Measurements from ENCODE around the gene PAK2.
A peak's percentile ranks its signal among the peaks of the same experiment; 100 is the strongest.
"Not testable (repeated sequence)": the region's sequence is repeated elsewhere in the genome, so short reads cannot be mapped to it uniquely, and the experiment has no call there.

Gene PAK2

DNA sequence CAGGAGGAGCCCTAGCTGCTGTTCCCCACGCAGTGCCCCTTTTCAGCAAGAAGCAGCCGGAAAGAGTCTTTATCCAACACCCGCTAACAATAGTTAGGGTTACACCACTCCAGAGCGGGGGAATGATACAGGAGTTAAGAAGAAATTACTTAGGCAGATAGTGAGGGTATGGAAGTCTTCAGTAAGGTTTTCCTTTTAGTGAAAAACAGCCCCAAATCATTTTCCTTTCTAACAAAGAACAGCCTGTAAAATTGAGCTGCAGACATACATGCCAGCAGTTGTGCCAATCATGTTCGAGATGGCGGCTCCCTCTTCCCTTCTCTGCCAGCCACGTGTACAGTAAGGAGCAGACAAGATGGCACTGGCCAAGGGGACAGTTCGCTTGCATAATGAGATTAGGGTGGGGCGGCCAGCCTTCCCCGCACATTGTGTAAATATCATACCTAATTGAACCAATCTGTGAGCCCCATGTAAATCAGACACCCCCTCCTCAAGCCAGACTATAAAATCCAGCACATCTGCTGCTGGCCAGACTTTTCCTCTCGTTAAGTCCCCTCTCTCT, 109.6 kb downstream of the PAK2 start:
- no peak for DNase-seq

DNA sequence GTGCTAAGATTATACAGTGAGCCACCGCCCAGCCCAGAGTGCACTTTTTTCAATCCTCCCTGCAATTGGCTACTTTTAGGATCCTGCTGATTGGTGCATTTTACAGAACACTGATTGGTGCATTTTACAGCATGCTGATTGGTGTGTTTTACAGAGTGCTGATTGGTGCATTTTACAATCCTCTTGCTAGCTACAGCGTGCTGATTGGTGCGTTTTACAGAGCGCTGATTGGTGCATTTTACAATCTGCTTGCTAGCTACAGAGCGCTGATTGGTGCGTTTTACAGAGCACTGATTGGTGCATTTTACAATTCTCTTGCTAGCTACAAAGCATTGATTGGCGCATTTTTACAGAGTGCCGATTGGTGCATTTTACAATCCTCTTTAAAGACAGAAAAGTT, 123.3 kb downstream of the PAK2 start:
- not testable (repeated sequence) for DNase-seq

DNA sequence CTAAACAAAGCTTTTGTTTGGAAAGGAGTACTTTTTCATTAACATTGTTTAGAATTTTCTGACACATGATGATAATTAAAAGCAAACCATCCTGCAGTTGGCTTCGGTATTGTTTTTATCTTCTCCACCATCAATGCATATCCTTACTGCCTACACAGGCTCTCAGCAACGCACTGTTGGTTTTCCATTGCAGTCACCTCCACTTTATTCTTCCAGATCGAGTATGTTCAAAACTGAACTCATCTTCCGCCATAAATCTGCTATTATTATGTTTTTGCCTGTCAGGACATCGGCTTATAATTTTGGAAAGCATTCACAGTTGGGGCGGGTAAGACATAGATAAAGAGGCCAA, 127.5 kb downstream of the PAK2 start:
- DNase-seq = no peak

DNA sequence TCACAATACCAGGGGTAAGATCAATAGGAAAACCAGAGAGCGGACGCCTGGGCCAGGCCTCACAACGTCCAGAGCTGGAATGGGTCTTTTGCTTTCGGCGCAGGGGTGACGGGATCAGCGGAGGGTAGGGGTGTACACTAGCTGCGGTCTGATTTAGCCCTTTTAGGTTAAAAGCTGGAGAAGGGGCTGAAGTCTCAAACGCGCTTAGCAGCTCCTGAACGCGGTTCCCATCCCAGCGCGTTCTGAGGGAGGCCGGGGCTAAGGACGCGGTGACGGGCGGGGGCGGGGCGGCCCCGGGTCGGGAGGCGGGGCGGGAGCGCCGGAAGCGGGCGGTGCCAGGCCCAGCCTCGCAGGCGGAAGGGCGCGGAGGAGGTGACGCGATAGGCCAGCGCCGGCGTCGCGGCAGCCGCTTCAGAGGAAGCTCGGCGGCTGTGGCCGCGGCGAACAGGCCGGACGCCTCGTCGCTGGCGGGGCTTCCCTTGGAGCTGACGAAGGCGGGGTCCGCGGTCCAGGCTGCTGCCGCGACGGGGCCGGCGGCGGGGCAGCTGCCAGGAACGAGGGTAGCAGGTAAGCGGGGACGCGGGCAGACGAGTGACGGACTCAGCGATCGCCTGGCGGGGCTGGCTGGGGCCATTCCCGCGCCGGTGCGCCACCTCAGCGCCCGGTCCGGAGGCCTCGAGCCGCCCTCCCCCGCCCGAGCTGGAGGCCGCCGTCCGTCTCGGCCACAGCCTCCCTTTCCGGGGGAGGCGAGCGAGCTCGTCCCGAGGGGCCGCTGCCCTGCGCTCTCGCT, 128.0 kb downstream of the PAK2 start, which contains the start of gene SENP5:
TSS of gene SENP5 (plus strand) at position 414 of the 790 bp plus-strand sequence. CDS start 17,262 bp downstream, outside the sequence.
- peak; percentile 93 for DNase-seq

DNA sequence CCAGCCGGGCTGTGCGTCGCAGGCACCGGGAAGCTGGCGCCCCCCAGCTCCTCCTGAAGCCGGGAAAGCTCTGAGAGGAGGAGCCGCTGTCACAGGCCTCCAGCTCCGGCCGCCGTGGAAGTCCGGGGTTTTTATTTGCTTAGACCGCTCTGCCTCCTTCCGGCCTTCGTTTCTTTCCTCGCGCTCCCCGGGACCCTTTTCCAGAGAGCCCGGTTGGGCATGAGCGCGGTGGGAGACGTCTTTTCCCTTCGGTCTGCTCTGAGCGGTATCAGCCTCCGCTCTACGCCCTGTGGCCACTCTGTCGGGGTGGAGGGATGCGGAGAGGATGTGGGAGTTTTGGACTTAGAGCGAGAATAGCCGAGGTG, 128.6 kb downstream of the PAK2 start:
- DNase-seq = peak; percentile 33

DNA sequence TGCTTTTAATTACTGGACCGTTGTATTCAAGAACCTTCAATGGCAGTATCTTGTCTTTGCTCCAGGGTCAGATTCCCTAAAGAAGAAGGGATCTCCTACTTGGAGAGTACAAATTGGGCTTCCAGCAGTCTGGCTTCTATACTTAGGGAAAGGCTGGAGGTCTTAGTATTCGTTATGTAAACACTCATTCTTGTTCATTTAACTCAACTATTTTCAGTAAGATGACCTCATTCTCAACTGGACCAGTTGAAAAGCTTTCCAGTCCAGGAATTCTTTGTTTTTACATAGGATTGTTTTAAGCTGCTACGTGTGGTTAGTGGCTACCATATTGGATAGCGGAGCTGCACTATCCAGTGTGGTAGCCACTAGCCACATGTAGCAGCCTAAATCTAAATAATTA, 132.7 kb downstream of the PAK2 start:
- no peak for DNase-seq

DNA sequence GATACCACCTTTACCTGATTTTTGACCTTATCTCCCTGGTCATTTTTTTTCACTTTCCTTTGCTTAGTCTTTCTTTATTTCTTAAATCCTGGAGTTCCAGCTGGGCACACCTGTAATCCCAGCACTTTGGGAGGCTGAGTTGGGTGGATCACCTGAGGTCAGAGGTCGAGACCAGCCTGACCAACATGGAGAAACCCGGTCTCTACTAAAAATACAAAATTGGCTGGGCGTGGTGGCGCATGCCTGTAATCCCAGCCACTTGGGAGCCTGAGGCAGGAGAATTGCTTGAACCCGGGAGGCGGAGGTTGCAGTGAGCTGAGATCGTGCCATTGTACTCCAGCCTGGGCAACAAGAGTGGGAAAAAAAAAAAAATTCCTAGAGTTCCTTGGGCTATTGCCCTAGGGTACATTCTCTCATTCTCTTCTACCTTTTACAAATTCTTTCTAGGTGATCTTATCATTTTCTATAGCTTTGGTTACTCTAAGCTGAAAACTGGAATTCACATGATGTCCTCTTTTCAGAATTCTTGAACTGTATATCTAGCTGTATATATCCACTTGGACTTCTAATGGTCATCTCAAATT, 134.9 kb downstream of the PAK2 start:
- DNase-seq = not testable (repeated sequence)

DNA sequence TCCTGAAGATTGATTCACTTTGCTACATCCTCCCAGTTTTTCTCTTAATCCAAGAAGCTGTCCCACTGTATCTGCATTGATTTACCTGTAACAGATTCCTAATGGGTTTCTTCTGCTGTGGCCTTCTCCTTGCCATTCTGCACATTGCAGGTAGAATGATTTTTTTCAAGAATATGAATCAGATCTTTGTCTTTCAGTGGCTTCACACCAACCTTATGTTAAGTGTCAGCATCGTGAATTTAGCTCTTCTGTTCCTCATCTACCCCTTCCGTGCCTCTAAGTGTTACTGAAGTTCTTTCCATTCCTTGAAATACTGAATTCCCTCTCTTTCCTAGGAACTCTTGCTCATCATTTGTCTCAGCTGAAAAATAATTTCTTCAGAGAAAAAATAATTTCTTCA, 135.6 kb downstream of the PAK2 start:
- no peak for DNase-seq
